GM12891 (cell line): ENCODE results near the gene PADI6.

ENCODE experiments used
- DNase-seq: peaks from one replicate; pipeline ENCODE4 v3.0.0; 2011; ENCODE audit warnings: low spot score; ENCODE audit not compliant: insufficient read length
- FAIRE-seq: peaks from 2 replicates; lab custom pipeline; 2011; peaks lifted over from hg19 to GRCh38; lab: Jason Lieb, UNC
- PAX5 ChIP-seq: IDR thresholded peaks from 2 replicates; pipeline ENCODE4 v1.6.1; 2011; ENCODE audit warnings: low read length, moderate library complexity, mild to moderate bottlenecking; ENCODE audit not compliant: insufficient read depth, severe bottlenecking
- POLR2A ChIP-seq: IDR thresholded peaks from 2 replicates; pipeline ENCODE4 v1.6.1; 2011; ENCODE audit warnings: low read depth, low read length, control low read depth
- POLR2AphosphoS5 ChIP-seq: IDR thresholded peaks from 2 replicates; pipeline ENCODE4 v1.6.1; 2011; ENCODE audit warnings: low read depth, low read length, control low read depth
- POU2F2 ChIP-seq: IDR thresholded peaks from 2 replicates; pipeline ENCODE4 v1.6.1; 2011; ENCODE audit warnings: low read depth, mild to moderate bottlenecking, control low read depth, low read length, moderate library complexity
- SPI1 ChIP-seq: IDR thresholded peaks from 2 replicates; pipeline ENCODE4 v1.6.1; 2011; ENCODE audit warnings: low read depth, low read length, control low read depth
- TAF1 ChIP-seq: IDR thresholded peaks from 2 replicates; pipeline ENCODE4 v1.6.1; 2011; ENCODE audit warnings: low read depth, low read length, control low read depth

Gene PADI6

DNA sequence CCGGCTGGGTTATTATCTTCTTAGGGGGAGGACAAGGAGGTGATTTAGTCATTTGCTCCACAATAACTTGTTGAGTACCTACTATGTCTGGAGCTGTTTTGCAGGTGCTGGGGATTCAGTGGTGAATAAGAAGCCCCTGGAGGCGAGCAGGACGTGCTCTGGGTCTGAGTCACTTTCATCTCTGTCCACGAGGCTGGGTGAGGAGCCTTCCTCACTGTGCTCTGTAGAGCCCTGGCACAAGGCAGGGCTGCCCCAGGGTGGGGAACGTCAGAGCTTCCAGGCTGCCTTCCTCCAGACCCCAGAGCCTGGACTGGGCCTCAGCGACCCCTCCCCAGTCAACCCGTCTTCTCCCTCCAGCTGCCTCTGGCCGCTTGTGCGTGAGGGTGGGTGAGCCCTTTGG is 2.5 kb upstream of the PADI6 start:
- no peak for DNase-seq
- FAIRE-seq: no peak
- TF ChIP-seq TAF1 (no peak), SPI1 (no peak), POU2F2 (no peak), POLR2AphosphoS5 (no peak), POLR2A (no peak), PAX5 (no peak)

DNA sequence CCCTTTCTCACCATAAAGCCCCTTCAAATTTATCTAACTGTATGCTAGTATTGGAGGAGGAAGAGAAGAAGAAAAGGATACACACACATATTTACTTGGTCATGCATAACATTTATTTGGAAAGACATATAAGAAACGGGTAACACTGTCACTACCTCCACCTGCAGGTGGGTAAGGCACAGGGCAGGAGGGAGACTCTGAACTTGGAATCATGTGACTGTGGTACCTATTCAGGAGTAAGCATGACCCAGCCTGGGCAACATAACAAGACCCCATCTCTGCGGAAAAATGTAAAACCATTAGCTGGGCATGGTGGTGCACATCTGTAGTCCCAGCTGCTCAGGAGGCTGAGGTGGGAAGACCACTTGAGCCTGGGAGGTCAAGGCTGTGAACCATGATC is 1.4 kb upstream of the PADI6 start:
- TF ChIP-seq SPI1: no peak
- TF ChIP-seq PAX5: no peak
- no peak for TF ChIP-seq POLR2A
- no peak for TF ChIP-seq POLR2AphosphoS5
- no peak for TF ChIP-seq POU2F2
- no peak for TF ChIP-seq TAF1
- FAIRE-seq: peak; percentile 70

DNA sequence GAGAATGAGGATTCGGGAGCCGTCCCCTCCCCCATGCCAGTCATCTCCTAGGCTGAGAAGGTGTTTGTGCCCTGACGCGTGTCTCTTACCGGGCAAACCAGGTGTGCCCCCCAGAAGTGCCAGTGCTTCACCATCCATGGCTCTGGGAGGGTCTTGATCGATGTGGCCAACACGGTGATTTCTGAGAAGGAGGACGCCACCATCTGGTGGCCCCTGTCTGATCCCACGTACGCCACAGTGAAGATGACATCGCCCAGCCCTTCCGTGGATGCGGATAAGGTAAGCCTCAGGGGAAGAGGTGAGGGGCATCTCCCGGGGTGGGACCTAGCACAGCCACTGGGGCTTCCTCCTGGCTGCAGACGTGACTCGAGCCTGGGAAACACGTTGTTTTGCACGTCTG is 959 bp downstream of the PADI6 start:
- no peak for DNase-seq

More for the DNA sequence above, 1.4 kb upstream of the PADI6 start:
- DNase-seq: no peak

DNA sequence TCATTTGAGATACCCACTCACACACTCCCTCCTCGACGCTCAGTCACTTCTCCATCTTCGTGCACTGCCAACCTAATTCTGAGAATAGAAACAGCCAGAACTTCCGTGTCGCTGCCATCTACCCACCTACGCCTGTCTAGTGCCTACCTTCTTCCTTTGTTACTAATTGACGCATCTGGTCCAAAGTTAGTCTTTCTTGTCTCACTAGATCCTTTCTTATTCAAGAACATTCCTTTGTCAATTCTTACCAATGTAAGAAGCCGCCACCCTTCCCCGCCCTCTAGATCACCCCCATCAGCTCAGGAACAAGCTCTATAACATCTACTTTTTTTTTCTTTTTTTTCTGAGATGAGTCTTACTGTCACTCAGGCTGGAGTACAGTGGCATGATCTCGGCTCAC is 3.7 kb downstream of the PADI6 start:
- DNase-seq: no peak
- FAIRE-seq: no peak
- TF ChIP-seq POLR2A (no peak), POU2F2 (no peak), POLR2AphosphoS5 (no peak)

More for the DNA sequence above, 959 bp downstream of the PADI6 start:
- no peak for TF ChIP-seq POU2F2
- TF ChIP-seq TAF1: no peak
- no peak for TF ChIP-seq POLR2AphosphoS5
- no peak for TF ChIP-seq PAX5
- no peak for TF ChIP-seq POLR2A
- no peak for TF ChIP-seq SPI1
- FAIRE-seq: no peak

DNA sequence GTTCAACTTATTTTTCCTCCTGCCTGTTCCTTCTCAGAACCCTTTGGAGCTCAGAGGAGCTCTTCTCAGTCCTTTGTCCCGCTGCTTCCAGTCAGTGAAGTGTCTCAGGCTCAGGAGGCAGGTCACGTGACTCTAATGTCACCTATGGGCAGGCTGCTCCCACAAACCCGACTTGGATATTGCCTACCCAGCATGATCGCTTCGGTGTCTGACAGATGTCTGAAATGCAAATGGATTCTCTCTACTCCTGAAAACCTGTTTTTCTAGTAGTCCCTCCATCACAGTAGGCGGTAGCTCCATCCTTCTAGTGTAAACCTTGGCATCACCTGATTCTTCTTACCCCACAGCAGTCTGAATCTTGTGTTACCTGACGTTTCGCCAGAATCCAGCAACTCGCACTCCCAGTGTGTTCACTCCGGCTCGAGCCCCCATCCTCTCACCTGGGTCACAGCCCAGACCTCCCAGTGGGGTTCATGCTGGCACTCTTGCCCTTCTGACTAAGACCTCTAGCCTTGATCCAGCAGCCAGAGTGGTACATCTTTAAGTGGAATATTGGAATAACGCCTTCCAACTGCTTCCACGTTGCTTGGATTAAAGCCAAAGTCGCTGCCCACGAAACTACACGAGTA is 5.4 kb downstream of the PADI6 start:
- DNase-seq: no peak
- FAIRE-seq: no peak
- TF ChIP-seq POU2F2 (no peak), PAX5 (no peak), SPI1 (no peak), POLR2AphosphoS5 (no peak), TAF1 (no peak), POLR2A (no peak)

DNA sequence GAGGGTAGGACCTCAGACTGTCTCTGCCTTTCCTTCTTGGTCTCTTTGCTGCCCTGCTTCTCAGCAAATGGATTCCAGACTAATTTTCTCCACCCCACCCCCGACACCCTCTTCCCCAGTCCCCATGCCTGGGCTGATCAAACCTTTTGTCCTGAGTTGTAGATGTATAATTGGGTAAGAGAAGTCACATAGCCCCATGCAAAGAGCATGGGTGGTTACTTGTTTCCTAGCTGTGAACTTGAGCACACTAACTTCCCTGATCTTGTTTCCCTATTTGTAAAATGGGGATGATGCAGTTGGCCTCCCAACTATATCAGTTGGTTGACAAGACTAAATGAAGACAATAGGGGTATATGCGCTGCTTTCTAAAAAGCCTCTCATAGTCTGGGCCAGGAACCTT is 9.2 kb downstream of the PADI6 start:
- DNase-seq: no peak
- no peak for FAIRE-seq
- TF ChIP-seq SPI1 (no peak), POLR2A (no peak), TAF1 (no peak), POU2F2 (no peak), POLR2AphosphoS5 (no peak), PAX5 (no peak)

DNA sequence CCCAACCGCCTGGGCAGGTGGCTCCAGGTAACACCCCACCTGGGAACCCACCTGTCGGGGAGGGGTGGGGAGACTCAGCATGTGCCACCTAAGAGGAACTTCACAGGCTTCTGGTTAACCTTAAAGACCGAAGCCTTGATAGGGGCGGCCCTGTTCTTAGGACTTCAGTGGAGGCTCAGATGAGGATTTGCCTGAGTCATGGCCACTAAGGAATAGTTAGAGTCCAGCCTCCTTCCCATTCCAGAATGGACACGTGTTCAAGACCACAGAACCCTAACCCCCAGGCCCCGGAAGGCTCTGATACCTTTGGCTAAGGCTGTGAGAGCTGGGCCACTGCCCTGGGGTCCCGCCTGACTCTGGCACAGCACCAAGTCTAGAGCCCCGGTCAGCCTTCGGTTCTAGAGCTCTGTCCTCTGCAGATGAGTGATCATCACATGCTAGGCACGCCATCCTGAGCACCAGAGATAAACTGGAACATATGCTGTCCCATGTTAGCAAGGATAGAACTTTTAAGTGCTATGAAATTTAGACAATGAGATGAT is 20.3 kb downstream of the PADI6 start:
- TF ChIP-seq TAF1: no peak
- no peak for TF ChIP-seq PAX5
- no peak for TF ChIP-seq POU2F2
- no peak for TF ChIP-seq POLR2A
- TF ChIP-seq SPI1: no peak
- no peak for TF ChIP-seq POLR2AphosphoS5
- no peak for DNase-seq
- no peak for FAIRE-seq

DNA sequence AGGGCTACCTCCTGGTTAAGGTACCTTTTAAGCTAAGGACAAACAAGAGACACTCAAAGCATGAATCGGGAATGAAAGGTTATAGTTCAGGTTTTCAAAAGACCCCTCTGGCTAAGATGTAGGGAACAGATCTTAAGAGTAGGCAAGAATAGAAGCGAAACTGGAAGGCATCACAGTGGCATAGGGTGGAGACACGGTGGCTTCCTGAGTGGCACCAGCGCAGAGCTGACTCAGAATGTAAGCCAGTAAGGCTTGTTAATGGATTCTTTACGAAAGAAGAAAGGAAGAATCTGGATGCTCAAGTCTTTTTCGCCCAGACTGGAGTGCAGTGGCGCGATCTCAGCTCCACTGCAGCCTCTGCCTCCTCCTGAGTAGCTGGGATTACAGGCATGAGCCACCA is 21.2 kb downstream of the PADI6 start:
- no peak for DNase-seq
- FAIRE-seq: no peak
- TF ChIP-seq POU2F2 (no peak), TAF1 (no peak), PAX5 (no peak), SPI1 (no peak), POLR2AphosphoS5 (no peak), POLR2A (no peak)

DNA sequence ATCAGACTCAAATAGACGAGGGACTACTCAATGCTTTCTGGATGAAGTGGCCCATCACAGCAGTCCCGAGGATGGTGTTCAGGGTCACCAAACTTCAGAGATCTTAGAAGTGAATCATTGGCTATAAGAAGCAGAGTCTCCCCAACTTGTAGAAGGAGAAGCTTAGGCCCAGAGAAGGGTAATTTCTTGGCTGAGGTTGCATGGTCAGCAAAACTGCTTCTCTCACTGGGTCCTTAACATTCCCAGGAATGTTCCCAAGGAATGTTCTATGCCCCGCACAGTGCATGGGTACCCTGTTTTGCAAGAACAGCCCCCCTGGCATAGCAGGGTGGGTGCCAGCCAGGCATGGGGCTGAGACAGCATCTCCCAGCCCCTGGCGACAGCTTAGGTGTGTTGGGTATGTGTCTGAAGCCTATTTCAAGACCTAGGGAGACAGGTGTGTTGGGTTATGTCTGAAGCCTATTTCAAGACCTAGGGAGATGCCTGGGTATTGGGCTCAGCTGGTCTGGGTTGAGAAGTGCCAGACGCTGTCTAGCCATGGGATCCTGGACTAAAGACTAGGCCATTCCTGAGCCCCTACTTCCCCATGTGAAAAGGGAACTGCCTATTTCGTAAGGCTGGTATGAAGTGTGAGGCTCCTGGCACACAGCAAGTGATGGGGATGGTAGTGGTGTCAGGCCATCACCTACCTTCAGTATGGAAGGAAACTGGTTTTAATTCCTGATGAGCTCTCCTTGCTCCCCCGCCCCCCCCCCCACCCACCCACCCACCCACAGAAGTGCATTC is 26.1 kb downstream of the PADI6 start:
- DNase-seq (no peak), FAIRE-seq (no peak)
- TF ChIP-seq POLR2AphosphoS5 (no peak), POU2F2 (no peak), SPI1 (no peak), POLR2A (no peak), PAX5 (no peak), TAF1 (no peak)
